Smooth muscle cell (in vitro differentiated cells): Measurements from ENCODE around the gene MTMR8. TPM values are rescaled to one million over a fixed set of nuclear protein-coding genes. Genes with fewer than 3 reads are reported as not detected.
"Not testable (repeated sequence)": the region's sequence is repeated elsewhere in the genome, so short reads cannot be mapped to it uniquely, and the experiment has no call there.

Experiments
- DNase-seq: peaks from one replicate; lab custom pipeline; 2025; ENCODE audit not compliant: unreplicated experiment; lab: John Stamatoyannopoulos, UW
- H2AFZ ChIP-seq: fragments of 200-600 bp; sonication (generic); 2 replicates; pipeline ENCODE4 v1.6.0; 2016; ENCODE audit warnings: antibody characterized with exemption, low read depth, mild to moderate bottlenecking
- H3F3A ChIP-seq: fragments of 200-600 bp; sonication (generic); 2 replicates; pipeline ENCODE4 v1.6.0; 2017; ENCODE audit warnings: antibody characterized with exemption, low read depth
- H3K27ac ChIP-seq: fragments of 200-600 bp; sonication (generic); 2 replicates; pipeline ENCODE4 v1.5.1; 2016; ENCODE audit warnings: low read depth, mild to moderate bottlenecking
- H3K27me3 ChIP-seq: fragments of 200-600 bp; sonication (generic); 2 replicates; pipeline ENCODE4 v1.6.1; 2016; ENCODE audit warnings: low read depth, mild to moderate bottlenecking
- H3K36me3 ChIP-seq: fragments of 200-600 bp; sonication (generic); 2 replicates; pipeline ENCODE4 v1.5.1; 2016; ENCODE audit warnings: low read depth
- H3K4me1 ChIP-seq: fragments of 200-600 bp; sonication (generic); 2 replicates; pipeline ENCODE4 v1.5.1; 2016; ENCODE audit warnings: low read depth
- H3K4me2 ChIP-seq: fragments of 200-600 bp; sonication (generic); 2 replicates; pipeline ENCODE4 v1.6.0; 2016; ENCODE audit warnings: mild to moderate bottlenecking
- H3K4me3 ChIP-seq: fragments of 200-600 bp; sonication (generic); 2 replicates; pipeline ENCODE4 v1.5.1; 2016; ENCODE audit warnings: mild to moderate bottlenecking
- H3K79me2 ChIP-seq: fragments of 200-600 bp; sonication (generic); 2 replicates; pipeline ENCODE4 v1.6.0; 2016; ENCODE audit warnings: low read depth, mild to moderate bottlenecking
- H3K9ac ChIP-seq: fragments of 200-600 bp; sonication (generic); 2 replicates; pipeline ENCODE4 v1.6.0; 2016; ENCODE audit warnings: low read depth
- H3K9me3 ChIP-seq: fragments of 200-600 bp; sonication (generic); replicated peaks from 2 replicates; pipeline ENCODE4 v1.5.1; 2016; ENCODE audit warnings: low read depth
- H4K20me1 ChIP-seq: fragments of 200-600 bp; sonication (generic); 2 replicates; pipeline ENCODE4 v1.6.0; 2016; ENCODE audit warnings: low read depth
- WGBS: methylation state at CpG from one replicate; pipeline ENCODE4 v1.1.7; 2016; ENCODE audit warnings: low lambda C conversion rate; 5-methylcytosine and 5-hydroxymethylcytosine counted together
- polyA plus RNA-seq: library from polyadenylated mRNA; unstranded; fragments of >200 nt; fragmentation: Nextera tagmentation; extraction: Ambion mirVana; gene quantifications from 2 replicates; pipeline ENCODE4 v1.2.1, GENCODE V29; 2016
- total RNA-seq: library from RNA; depleted of rRNA; stranded (reverse); fragments of >200 nt; gene quantifications from 2 replicates; pipeline ENCODE4 v1.2.3, GENCODE V29; 2014
- TF ChIP-seq, protein P1 (sequence below): fragments of 200-600 bp; sonication (generic); IDR thresholded peaks from 2 replicates; pipeline ENCODE4 v1.5.1; 2017; ENCODE audit warnings: borderline replicate concordance, mild to moderate bottlenecking, antibody characterized with exemption; ENCODE audit not compliant: insufficient read depth, poor library complexity, severe bottlenecking

Gene MTMR8
- total and polyA plus RNA-seq, 2 experiments from 2014 or later, result 0.43 to 0.58 TPM

DNA sequence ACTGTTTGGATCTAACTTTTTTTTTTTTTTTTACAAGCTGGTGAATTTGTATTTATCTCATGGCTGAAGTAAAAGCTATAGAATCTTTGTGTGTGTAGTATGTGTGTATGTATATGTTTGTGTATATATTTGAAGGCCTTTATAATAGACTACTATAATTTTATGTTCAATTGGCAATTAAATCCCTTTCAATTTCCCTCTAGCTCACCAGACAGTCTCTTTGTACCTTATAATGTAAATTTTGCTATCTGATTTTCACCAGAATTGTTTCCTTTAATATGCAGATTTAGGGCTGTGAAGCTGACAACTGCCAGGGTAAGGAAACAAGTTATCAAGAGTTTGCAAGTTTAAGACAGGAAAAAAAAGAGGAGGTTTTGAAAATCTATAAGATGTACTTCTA lies 33.1 kb upstream of the MTMR8 start:
- Histone ChIP-seq H3K9ac (no peak overlapping the region), H4K20me1 (no peaks in the 10 kb centered on the region), H3K27me3 (no peaks in the 10 kb centered on the region), H3K4me1 (no peaks in the 10 kb centered on the region), H3K36me3 (no peaks in the 10 kb centered on the region), H3K4me2 (no peak overlapping the region), H2AFZ (no peak overlapping the region), H3F3A (no peaks in the 10 kb centered on the region), H3K9me3 (no peaks in the 10 kb centered on the region), H3K27ac (no peak overlapping the region), H3K79me2 (no peaks in the 10 kb centered on the region), H3K4me3 (no peak overlapping the region)
- TF ChIP-seq, protein P1, sequence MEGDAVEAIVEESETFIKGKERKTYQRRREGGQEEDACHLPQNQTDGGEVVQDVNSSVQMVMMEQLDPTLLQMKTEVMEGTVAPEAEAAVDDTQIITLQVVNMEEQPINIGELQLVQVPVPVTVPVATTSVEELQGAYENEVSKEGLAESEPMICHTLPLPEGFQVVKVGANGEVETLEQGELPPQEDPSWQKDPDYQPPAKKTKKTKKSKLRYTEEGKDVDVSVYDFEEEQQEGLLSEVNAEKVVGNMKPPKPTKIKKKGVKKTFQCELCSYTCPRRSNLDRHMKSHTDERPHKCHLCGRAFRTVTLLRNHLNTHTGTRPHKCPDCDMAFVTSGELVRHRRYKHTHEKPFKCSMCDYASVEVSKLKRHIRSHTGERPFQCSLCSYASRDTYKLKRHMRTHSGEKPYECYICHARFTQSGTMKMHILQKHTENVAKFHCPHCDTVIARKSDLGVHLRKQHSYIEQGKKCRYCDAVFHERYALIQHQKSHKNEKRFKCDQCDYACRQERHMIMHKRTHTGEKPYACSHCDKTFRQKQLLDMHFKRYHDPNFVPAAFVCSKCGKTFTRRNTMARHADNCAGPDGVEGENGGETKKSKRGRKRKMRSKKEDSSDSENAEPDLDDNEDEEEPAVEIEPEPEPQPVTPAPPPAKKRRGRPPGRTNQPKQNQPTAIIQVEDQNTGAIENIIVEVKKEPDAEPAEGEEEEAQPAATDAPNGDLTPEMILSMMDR, result no peak
- DNase-seq, result no peak

DNA sequence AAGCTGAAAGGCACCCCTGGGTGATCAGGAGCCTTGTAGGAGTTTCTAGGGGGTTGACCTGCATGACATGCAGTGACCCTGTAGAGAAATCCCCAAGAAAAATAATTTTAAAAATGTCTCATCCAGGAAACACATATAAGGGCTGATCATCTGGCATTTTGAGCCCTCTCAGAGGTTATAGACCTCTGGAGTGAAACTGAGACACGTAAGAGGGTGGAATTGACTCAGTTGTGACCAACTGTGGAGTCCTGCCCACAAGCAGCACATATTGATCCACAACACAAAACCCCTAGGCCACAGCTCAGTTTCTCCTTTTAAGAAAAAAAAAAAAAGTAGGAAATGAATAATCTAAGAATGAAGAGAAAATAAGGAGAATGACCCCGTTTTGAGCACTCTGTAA lies 32.5 kb upstream of the MTMR8 start:
- Histone ChIP-seq H3K4me3 (no peak overlapping the region), H3K9me3 (no peaks in the 10 kb centered on the region), H3K36me3 (no peaks in the 10 kb centered on the region), H3K4me2 (no peak overlapping the region), H3K4me1 (no peaks in the 10 kb centered on the region), H3K79me2 (no peaks in the 10 kb centered on the region), H3K27me3 (no peaks in the 10 kb centered on the region), H2AFZ (no peak overlapping the region), H4K20me1 (no peaks in the 10 kb centered on the region), H3K27ac (no peak overlapping the region), H3K9ac (no peak overlapping the region), H3F3A (no peaks in the 10 kb centered on the region)
- 48% methylated on average over 2 of the region's 2 CpGs for WGBS
- TF ChIP-seq, protein P1, result no peak
- DNase-seq, result no peak

GRCh38 chrX:64427281-64427680 lies 32.0 kb upstream of the MTMR8 start:
- H3K79me2 ChIP-seq, result no peaks in the 10 kb centered on the region
- no peak overlapping the region for H3K27ac ChIP-seq
- H3K9ac ChIP-seq, result no peak overlapping the region
- TF ChIP-seq, protein P1, result no peak
- no peaks in the 10 kb centered on the region for H3K27me3 ChIP-seq
- H3K36me3 ChIP-seq, result no peaks in the 10 kb centered on the region
- no peak overlapping the region for H3K4me3 ChIP-seq
- H4K20me1 ChIP-seq, result no peaks in the 10 kb centered on the region
- no peaks in the 10 kb centered on the region for H3F3A ChIP-seq
- no peaks in the 10 kb centered on the region for H3K9me3 ChIP-seq
- H3K4me2 ChIP-seq, result no peak overlapping the region
- H3K4me1 ChIP-seq, result no peaks in the 10 kb centered on the region
- no peak for DNase-seq
- no peak overlapping the region for H2AFZ ChIP-seq

DNA sequence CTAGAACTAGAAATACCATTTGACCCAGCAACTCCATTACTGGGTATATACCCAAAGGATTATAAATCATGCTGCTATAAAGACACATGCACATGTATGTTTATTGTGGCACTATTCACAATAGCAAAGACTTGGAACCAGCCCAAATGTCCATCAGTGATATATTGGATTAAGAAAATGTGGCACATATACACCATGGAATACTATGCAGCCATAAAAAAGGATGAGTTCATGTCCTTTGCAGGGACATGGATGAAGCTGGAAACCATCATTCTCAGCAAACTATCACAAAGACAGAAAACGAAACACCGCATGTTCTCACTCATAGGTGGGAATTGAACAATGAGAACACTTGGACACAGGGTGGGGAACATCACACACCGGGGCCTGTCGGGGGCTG lies 14.5 kb upstream of the MTMR8 start:
- not testable (repeated sequence) for DNase-seq, H3K79me2 ChIP-seq, H3K4me2 ChIP-seq, H4K20me1 ChIP-seq, H2AFZ ChIP-seq, H3K4me1 ChIP-seq, H3F3A ChIP-seq, H3K4me3 ChIP-seq, H3K9me3 ChIP-seq, H3K27me3 ChIP-seq, H3K9ac ChIP-seq, H3K27ac ChIP-seq, H3K36me3 ChIP-seq
- 83% methylated on average over 4 of the region's 4 CpGs for WGBS
